ENCODE measurements around the gene MFAP3L.

- no peak for TF ChIP-seq POLR2AphosphoS5 (IDR thresholded peaks at IDR 0.05)
- TF ChIP-seq CTCF (IDR thresholded peaks at IDR 0.05) = no peak
- no peak for TF ChIP-seq POLR2A (IDR thresholded peaks at IDR 0.05)
- TF ChIP-seq EP300 (IDR thresholded peaks at IDR 0.05) = no peak
Observed at GRCh38 chr4:170035231-170035630, 9.0 kb upstream of the MFAP3L start.
